CD14-positive monocyte (primary cell): ENCODE measurements around the gene C3AR1. TPM values are rescaled to one million over a fixed set of nuclear protein-coding genes. Genes with fewer than 3 reads are reported as not detected.
A peak's percentile ranks its signal among the peaks of the same experiment; 100 is the strongest.
"Not testable (repeated sequence)": the region's sequence is repeated elsewhere in the genome, so short reads cannot be mapped to it uniquely, and the experiment has no call there.

Source experiments
- DNase-seq, 3 donors: peaks; one replicate each; pipeline ENCODE4 v3.0.0-alpha.2; 2011 to 2022
- H2AFZ ChIP-seq: 2 replicates; pipeline ENCODE4 v1.6.0; 2012; ENCODE audit warnings: mild to moderate bottlenecking, low read depth, low read length, inconsistent platforms; ENCODE audit not compliant: insufficient read depth, poor library complexity, severe bottlenecking
- H3K27ac ChIP-seq, 2 donors: 1 replicate in 1 of 2; 2 replicates in 1 of 2; pipeline ENCODE4 v1.5.1; 2012 to 2013; ENCODE audit warnings: low read length in 2 of 2, control low read depth in 1 of 2, inconsistent platforms in 1 of 2, low read depth in 1 of 2, mild to moderate bottlenecking in 1 of 2
- H3K27me3 ChIP-seq, 2 donors: one replicate each; pipeline versions ENCODE4 v1.6.0 to v1.6.1; 2011 to 2013; ENCODE audit warnings: low read length in 2 of 2; ENCODE audit not compliant: control insufficient read depth in 2 of 2, insufficient read depth in 2 of 2
- H3K36me3 ChIP-seq, 2 donors: replicated peaks in 1 of 2; 1 replicate in 1 of 2; 2 replicates in 1 of 2; pipeline versions ENCODE4 v1.5.1 to v1.6.1; 2012 to 2013; ENCODE audit warnings: low read length in 2 of 2, control low read depth in 1 of 2, inconsistent platforms in 1 of 2, mild to moderate bottlenecking in 1 of 2; ENCODE audit not compliant: insufficient read depth in 2 of 2, control insufficient read depth in 1 of 2
- H3K4me1 ChIP-seq, 2 donors: 1 replicate in 1 of 2; 2 replicates in 1 of 2; pipeline versions ENCODE4 v1.5.1 to v1.6.1; 2012 to 2013; ENCODE audit warnings: low read length in 2 of 2, control low read depth in 1 of 2, inconsistent platforms in 1 of 2, mild to moderate bottlenecking in 1 of 2, moderate library complexity in 1 of 2; ENCODE audit not compliant: insufficient read depth in 2 of 2, control insufficient read depth in 1 of 2
- H3K4me2 ChIP-seq: replicated peaks from 2 replicates; pipeline ENCODE3; 2012; ENCODE audit warnings: low read length, moderate library complexity, mild to moderate bottlenecking; ENCODE audit not compliant: poor library complexity, severe bottlenecking; ENCODE audit errors: extremely low read depth
- H3K4me3 ChIP-seq, 3 experiments: fragments of 200-600 bp in 1 of 3; sonication (generic) in 1 of 3; replicated peaks in 1 of 3; 1 replicate in 2 of 3; 2 replicates in 1 of 3; pipeline ENCODE4 v1.5.1; 2011 to 2013; ENCODE audit warnings: low read length in 3 of 3, mild to moderate bottlenecking in 3 of 3, control low read depth in 2 of 3, low read depth in 2 of 3, inconsistent platforms in 1 of 3, moderate library complexity in 1 of 3
- H3K79me2 ChIP-seq: 2 replicates; pipeline ENCODE4 v1.6.0; 2012; ENCODE audit warnings: mild to moderate bottlenecking, control low read depth, inconsistent platforms, low read length, moderate library complexity; ENCODE audit not compliant: insufficient read depth
- H3K9ac ChIP-seq: 2 replicates; pipeline ENCODE4 v1.6.0; 2017; ENCODE audit warnings: low read length, mild to moderate bottlenecking; ENCODE audit not compliant: insufficient read depth, poor library complexity, severe bottlenecking
- H3K9me3 ChIP-seq, 2 donors: replicated peaks in 1 of 2; 1 replicate in 1 of 2; 2 replicates in 1 of 2; pipeline versions ENCODE4 v1.5.1 to v1.6.1; 2012 to 2013; ENCODE audit warnings: low read length in 2 of 2, control low read depth in 1 of 2; ENCODE audit not compliant: control insufficient read depth in 1 of 2, insufficient read depth in 1 of 2
- H4K20me1 ChIP-seq: 2 replicates; pipeline ENCODE4 v1.6.0; 2012; ENCODE audit warnings: mild to moderate bottlenecking, low read length, control low read depth, moderate library complexity; ENCODE audit not compliant: insufficient read depth
- H3K27ac Mint-ChIP-seq, 7 donors: one replicate each; pipeline ENCODE4 v1.8.0; 2020; ENCODE audit warnings: mild to moderate bottlenecking in 7 of 7, mixed read lengths in 7 of 7, moderate library complexity in 6 of 7, inconsistent platforms in 2 of 7
- H3K27me3 Mint-ChIP-seq, 3 donors: one replicate each; pipeline ENCODE4 v1.8.0; 2021 to 2022; ENCODE audit warnings: low read depth in 3 of 3, mild to moderate bottlenecking in 3 of 3, mixed read lengths in 3 of 3, moderate library complexity in 3 of 3, inconsistent platforms in 1 of 3
- H3K36me3 Mint-ChIP-seq, 2 donors: one replicate each; pipeline ENCODE4 v1.8.0; 2020; ENCODE audit warnings: mixed read lengths in 2 of 2, inconsistent platforms in 1 of 2, mild to moderate bottlenecking in 1 of 2
- H3K4me1 Mint-ChIP-seq: one replicate; pipeline ENCODE4 v1.8.0; 2020; ENCODE audit warnings: mild to moderate bottlenecking, mixed read lengths
- H3K4me3 Mint-ChIP-seq, 2 donors: one replicate each; pipeline ENCODE4 v1.8.0; 2020; ENCODE audit warnings: mild to moderate bottlenecking in 2 of 2, mixed read lengths in 2 of 2, moderate library complexity in 1 of 2
- H3K9me3 Mint-ChIP-seq, 7 donors: one replicate each; pipeline ENCODE4 v1.8.0; 2020 to 2022; ENCODE audit warnings: mixed read lengths in 7 of 7, mild to moderate bottlenecking in 6 of 7, moderate library complexity in 6 of 7, inconsistent platforms in 2 of 7
- WGBS: methylation state at CpG from one replicate; pipeline ENCODE4 v1.1.5; 2013; ENCODE audit warnings: missing lambda C conversion rate; ENCODE audit not compliant: insufficient coverage; 5-methylcytosine and 5-hydroxymethylcytosine counted together
- intact Hi-C, 2 donors: fragments of 100-400 bp; cut with micrococcal nuclease; formaldehyde crosslinking; loops; one replicate each; pipeline versions ENCODE4 v1.15.0 to v1.15.1; 2023
- polyA plus RNA-seq, 3 donors: library from polyadenylated mRNA; depleted of rRNA in 1 of 3; unstranded in 2 of 3; stranded (reverse) in 1 of 3; fragments of 300-500 nt in 2 of 3; fragments of >200 nt in 1 of 3; fragmentation: Illumina TruSeq in 2 of 3; gene quantifications; 1 replicate in 2 of 3; 2 replicates in 1 of 3; pipeline ENCODE4 v1.2.3, GENCODE V29; 2012 to 2021
- TF ChIP-seq, protein P1 (sequence below): fragments of 200-600 bp; IDR thresholded peaks from one replicate; pipeline ENCODE4 v1.8.0; 2022; ENCODE audit warnings: antibody characterized with exemption, mild to moderate bottlenecking

The C3AR1 gene
- polyA plus RNA-seq, 3 donors = 60.7 to 222 (median 67.3) TPM

DNA sequence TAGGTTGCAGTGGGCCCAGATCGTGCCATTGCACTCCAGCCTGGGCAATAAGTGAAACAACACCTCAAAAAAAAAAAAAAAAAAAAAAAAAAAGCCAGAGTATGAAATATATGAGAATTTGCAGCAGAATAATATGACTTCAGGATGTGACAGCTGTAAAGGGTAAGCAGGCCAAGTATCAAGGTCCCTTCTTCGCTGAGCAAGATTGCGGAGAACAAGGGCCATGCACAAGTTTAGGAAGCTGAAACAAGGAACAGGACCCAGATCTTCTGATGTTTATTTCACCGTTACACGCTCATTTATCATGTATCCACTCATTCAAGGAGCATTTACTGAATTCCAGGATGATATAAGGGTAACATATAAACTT lies 34.3 kb downstream of the C3AR1 start:
- WGBS = 100% methylated on average over 1 of the region's 5 CpGs
- intact Hi-C loops = loop anchor here in 1 of 2 donors (10.0 kb wide), 1 partner anchor 203 kb away; no protein-coding TSS in a partner anchor
- Histone ChIP-seq H3K4me2 (peak overlapping the region; percentile 96), H3K9ac (peak overlapping the region; percentile 92), H3K27me3 (no peaks in the 10 kb centered on the region), H2AFZ (peak overlapping the region; percentile 84), H3K36me3 (no peaks in the 10 kb centered on the region), H3K4me3 (peak overlapping the region; percentile 47 to 94 (median 57)), H4K20me1 (peaks cover 27% of the 10 kb centered on the region), H3K4me1 (peaks cover 49 to 59% of the 10 kb centered on the region in 2 donors), H3K27ac (peak overlapping the region in 1 of 2 donors; percentile 92), H3K9me3 (no peaks in the 10 kb centered on the region), H3K79me2 (peaks cover 39% of the 10 kb centered on the region)
- no peak for DNase-seq
- H3K36me3 Mint-ChIP-seq = peaks cover 15 to 17% of the 10 kb centered on the region in 2 donors
- TF ChIP-seq, protein P1, sequence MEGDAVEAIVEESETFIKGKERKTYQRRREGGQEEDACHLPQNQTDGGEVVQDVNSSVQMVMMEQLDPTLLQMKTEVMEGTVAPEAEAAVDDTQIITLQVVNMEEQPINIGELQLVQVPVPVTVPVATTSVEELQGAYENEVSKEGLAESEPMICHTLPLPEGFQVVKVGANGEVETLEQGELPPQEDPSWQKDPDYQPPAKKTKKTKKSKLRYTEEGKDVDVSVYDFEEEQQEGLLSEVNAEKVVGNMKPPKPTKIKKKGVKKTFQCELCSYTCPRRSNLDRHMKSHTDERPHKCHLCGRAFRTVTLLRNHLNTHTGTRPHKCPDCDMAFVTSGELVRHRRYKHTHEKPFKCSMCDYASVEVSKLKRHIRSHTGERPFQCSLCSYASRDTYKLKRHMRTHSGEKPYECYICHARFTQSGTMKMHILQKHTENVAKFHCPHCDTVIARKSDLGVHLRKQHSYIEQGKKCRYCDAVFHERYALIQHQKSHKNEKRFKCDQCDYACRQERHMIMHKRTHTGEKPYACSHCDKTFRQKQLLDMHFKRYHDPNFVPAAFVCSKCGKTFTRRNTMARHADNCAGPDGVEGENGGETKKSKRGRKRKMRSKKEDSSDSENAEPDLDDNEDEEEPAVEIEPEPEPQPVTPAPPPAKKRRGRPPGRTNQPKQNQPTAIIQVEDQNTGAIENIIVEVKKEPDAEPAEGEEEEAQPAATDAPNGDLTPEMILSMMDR = no peak
- H3K9me3 Mint-ChIP-seq = no peaks in the 10 kb centered on the region
- H3K27ac Mint-ChIP-seq = peak overlapping the region; percentile 54 to 88 (median 84)
- peak overlapping the region; percentile 81 to 82 for H3K4me3 Mint-ChIP-seq
- peaks cover 51% of the 10 kb centered on the region for H3K4me1 Mint-ChIP-seq
- peaks cover 0 to 2% (median 0%) of the 10 kb centered on the region in 3 donors for H3K27me3 Mint-ChIP-seq

DNA sequence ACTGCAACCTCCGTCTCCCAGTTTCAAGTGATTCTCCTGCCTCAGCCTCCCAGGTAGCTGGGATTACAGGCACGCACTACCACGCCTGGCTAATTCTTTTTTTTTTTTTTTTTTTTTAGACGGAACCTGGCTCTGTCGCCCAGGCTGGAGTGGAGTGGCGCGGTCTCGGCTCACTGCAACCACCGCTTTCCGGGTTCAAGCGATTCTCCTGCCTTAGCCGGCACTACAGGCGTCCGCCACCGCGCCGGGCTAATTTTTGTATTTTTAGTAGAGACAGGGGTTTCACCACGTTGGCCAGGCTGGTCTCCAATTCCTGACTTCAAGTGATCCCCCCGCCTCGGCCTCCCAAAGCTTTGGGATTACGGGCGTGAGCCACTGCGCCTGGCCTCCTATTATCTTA lies 35.1 kb downstream of the C3AR1 start:
- not testable (repeated sequence) for H3K4me3 ChIP-seq, H3K4me2 ChIP-seq, H3K27ac ChIP-seq, H3K9me3 ChIP-seq, H3K9ac ChIP-seq, DNase-seq, H3K4me3 Mint-ChIP-seq, H2AFZ ChIP-seq, H3K27me3 Mint-ChIP-seq, H3K36me3 ChIP-seq, H3K27ac Mint-ChIP-seq, H3K27me3 ChIP-seq, H3K9me3 Mint-ChIP-seq
- Histone ChIP-seq H3K4me1 (peaks cover 44 to 52% of the 10 kb centered on the region in 2 donors), H3K79me2 (peaks cover 34% of the 10 kb centered on the region), H4K20me1 (peaks cover 27% of the 10 kb centered on the region)
- intact Hi-C loops = loop anchor here in 1 of 2 donors (10.0 kb wide), 1 partner anchor 204 kb away; no protein-coding TSS in a partner anchor
- 98% methylated on average over 8 of the region's 23 CpGs for WGBS
- peaks cover 10 to 12% of the 10 kb centered on the region in 2 donors for H3K36me3 Mint-ChIP-seq
- H3K4me1 Mint-ChIP-seq = peaks cover 47% of the 10 kb centered on the region
